ENCODE data around the gene JMJD8.
A peak's percentile ranks its signal among the peaks of the same experiment; 100 is the strongest.

Gene JMJD8

DNA sequence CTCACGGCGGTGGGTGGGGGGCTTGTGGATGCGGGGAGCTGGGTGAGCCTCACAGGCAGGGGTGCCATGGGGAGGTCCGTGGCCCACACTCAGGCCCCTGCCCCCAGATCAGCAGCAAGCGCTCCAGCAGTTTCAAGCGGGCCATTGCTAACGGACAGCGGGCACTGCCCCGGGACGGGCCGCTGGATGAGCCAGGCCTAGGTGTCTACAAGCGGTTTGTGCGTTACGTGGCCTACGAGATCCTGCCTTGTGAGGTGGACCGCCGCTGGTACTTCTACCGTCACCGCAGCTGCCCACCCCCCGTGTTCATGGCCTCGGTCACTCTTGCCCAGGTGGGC, 7.6 kb downstream of the JMJD8 start:
- DNase-seq (ENCODE audit: low read depth) = no peak
- no peak overlapping the region for H3K4me3 ChIP-seq (ENCODE audit: low read length)
- peaks cover 9% of the 10 kb centered on the region for H3K4me1 ChIP-seq (ENCODE audit: control insufficient read depth, insufficient read depth, low read length)
- no peak overlapping the region for H3K9ac ChIP-seq (ENCODE audit: low read length)
- no peaks in the 10 kb centered on the region for H3K27me3 ChIP-seq (replicated peaks; ENCODE audit: control insufficient read depth, insufficient read depth, low read length)
- peaks cover 27% of the 10 kb centered on the region for H3K36me3 ChIP-seq (ENCODE audit: control insufficient read depth, insufficient read depth, low read length, severe bottlenecking)
- H3K9me3 ChIP-seq (ENCODE audit: control insufficient read depth, low read length) = no peaks in the 10 kb centered on the region

DNA sequence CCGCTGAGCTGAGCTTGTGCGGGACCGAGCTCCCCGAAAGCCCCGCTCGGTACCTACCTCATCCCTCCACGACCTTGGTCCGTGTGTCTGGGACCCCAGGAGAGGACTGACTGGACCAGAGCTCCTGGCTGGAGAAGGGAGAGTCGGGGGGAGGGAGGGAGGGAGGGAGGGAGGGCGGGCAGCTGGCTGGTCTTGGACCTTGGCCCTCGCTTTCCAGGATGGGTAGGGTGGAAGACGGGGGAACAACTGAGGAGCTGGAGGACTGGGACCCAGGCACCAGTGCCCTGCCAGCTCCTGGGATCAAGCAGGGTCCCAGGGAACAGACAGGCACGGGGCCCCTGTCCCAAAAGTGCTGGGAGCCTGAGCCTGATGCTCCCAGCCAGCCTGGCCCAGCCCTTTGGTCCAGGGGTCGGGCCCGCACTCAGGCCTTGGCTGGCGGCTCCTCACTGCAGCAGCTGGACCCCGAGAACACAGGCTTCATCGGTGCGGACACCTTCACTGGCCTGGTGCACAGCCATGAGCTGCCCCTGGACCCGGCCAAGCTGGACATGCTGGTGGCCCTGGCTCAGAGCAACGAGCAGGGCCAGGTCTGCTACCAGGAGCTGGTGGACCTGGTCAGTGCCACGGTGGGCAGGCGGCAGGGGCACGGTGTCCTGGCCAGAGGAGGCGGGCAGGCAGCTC, 8.1 kb downstream of the JMJD8 start:
- no peaks in the 10 kb centered on the region for H3K9me3 ChIP-seq (ENCODE audit: control insufficient read depth, low read length)
- peak overlapping the region; percentile 64 for H3K9ac ChIP-seq (ENCODE audit: low read length)

DNA sequence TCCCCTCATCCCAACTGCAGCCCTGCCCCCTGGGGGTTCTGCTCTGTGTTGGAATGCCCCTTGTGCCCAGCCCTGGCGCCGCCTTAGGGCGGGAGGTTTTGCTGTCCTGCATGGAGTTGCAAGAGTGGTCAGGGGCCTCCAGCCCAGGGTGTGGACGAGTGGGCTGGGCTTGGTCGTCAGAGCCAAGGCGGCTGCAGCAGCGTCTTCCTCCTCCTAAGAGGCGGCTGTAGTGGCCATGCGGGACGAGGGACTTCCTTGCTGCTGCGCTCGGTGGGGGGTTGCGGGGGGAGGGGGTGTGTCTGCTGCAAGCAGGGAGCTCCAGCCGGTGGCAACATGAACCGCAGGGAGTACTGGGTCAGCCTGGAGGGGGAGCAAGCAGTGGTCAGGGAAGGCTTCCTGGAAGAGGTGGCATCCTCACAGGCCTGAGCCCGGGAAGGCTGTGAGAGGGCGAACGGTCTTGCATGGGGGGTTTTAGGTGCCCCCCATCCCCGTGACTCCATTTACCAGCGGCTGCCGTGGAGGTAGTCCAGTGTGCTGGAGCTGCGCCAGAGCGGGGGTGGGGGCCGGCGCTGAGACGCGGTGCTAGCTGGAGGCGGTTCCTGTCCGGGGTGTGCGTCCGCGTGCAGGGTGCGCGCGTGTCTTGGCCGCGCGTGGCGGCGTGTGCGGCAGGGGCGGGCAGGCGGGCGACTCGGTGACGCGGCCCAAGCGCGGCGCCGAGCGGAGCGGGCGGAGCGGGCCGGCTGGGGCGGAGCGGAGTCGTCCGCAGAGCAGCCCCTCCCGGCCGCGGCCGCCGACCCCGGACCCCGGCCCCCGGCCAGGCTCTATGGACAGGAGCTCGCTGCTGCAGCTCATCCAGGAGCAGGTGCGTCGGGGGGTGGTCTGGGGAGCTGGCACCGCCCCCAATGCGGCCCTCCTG, 8.9 kb downstream of the JMJD8 start, which contains the start of gene RHBDL1:
TSS of gene RHBDL1 (plus strand) at position 704 of the 916 bp plus-strand sequence. CDS start at position 824, 120 bp downstream.
- peak within 1 kb of the TSS; percentile 73 for H3K4me3 ChIP-seq (ENCODE audit: low read length)
- no peaks in the 10 kb centered on the region for H3K27me3 ChIP-seq (replicated peaks; ENCODE audit: control insufficient read depth, insufficient read depth, low read length)
- H3K4me1 ChIP-seq (ENCODE audit: control insufficient read depth, insufficient read depth, low read length) = peaks cover 3% of the 10 kb centered on the region
- H3K36me3 ChIP-seq (ENCODE audit: control insufficient read depth, insufficient read depth, low read length, severe bottlenecking) = peaks cover 37% of the 10 kb centered on the region
- peak; percentile 32 for DNase-seq (ENCODE audit: low read depth)
- H3K9me3 ChIP-seq (ENCODE audit: control insufficient read depth, low read length) = no peaks in the 10 kb centered on the region
- H3K9ac ChIP-seq (ENCODE audit: low read length) = peak within 1 kb of the TSS; percentile 64

More for the DNA sequence above, 8.1 kb downstream of the JMJD8 start:
- DNase-seq (ENCODE audit: low read depth) = no peak
- Histone ChIP-seq H3K27me3 (replicated peaks; ENCODE audit: control insufficient read depth, insufficient read depth, low read length) (no peaks in the 10 kb centered on the region), H3K4me1 (ENCODE audit: control insufficient read depth, insufficient read depth, low read length) (peaks cover 4% of the 10 kb centered on the region), H3K4me3 (ENCODE audit: low read length) (peak overlapping the region; percentile 73), H3K36me3 (ENCODE audit: control insufficient read depth, insufficient read depth, low read length, severe bottlenecking) (peaks cover 29% of the 10 kb centered on the region)

DNA sequence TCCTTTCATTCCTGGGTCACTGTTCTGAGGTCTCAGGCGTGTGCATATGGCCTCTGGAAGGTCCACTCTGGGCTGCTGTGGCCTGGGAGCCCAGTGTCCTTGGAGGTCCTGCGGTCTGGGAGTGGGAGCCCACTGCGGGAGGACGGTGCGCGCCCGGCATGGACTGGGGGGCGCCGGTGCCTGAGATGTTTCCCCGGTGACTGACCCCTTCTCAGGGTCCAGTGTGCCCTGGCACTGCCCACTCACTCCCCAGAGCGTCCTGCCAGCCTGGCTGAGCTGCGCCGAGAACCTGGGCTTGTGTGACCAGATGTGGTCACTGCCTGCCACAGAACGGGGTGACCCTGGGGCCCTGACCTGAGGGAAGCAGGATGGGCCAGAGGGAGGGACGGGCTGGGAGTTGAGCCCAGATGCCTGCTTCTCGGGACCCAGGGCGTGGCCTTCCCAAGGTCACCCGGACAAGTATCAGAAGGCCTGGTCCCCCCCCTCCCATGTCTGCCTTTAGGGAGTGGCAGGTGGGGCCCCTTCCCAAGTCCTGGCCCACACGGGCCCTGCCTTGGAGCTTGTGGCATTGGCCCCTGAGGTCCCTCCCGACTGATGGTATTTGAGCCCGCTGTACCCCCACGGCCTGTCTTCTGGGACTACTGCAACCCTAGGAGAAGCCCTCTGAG, 9.8 kb downstream of the JMJD8 start:
- Histone ChIP-seq H3K4me3 (ENCODE audit: low read length) (no peak overlapping the region), H3K4me1 (ENCODE audit: control insufficient read depth, insufficient read depth, low read length) (peaks cover 6% of the 10 kb centered on the region), H3K9ac (ENCODE audit: low read length) (no peak overlapping the region), H3K36me3 (ENCODE audit: control insufficient read depth, insufficient read depth, low read length, severe bottlenecking) (peaks cover 42% of the 10 kb centered on the region), H3K9me3 (ENCODE audit: control insufficient read depth, low read length) (no peaks in the 10 kb centered on the region), H3K27me3 (replicated peaks; ENCODE audit: control insufficient read depth, insufficient read depth, low read length) (no peaks in the 10 kb centered on the region)
- no peak for DNase-seq (ENCODE audit: low read depth)

DNA sequence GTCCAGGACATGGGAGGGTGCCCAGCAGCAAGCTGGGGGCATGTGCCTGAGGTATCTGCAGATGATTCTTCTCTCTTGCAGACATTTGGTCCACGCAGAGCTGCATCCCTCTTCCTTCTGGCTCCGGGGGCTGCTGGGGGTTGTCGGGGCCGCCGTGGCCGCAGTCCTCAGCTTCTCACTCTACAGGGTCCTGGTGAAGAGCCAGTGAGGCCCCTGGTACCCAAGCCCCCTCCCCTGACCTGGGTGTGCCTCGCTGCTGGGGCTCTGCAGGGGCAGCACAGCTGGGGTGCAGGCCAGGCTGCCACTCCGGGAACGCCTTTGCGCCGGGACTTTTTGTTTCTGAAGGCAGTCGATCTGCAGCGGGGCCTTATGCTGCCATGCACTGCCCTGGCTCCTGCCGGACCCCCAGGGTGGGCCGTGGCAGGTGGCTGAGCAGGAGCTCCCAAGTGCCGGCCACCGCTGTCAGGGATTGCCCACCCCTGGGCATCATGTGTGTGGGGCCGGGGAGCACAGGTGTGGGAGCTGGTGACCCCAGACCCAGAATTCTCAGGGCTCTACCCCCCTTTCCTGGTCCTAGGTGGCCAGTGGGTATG, 10.6 kb downstream of the JMJD8 start:
- Histone ChIP-seq H3K9me3 (ENCODE audit: control insufficient read depth, low read length) (no peaks in the 10 kb centered on the region), H3K27me3 (replicated peaks; ENCODE audit: control insufficient read depth, insufficient read depth, low read length) (no peaks in the 10 kb centered on the region), H3K4me1 (ENCODE audit: control insufficient read depth, insufficient read depth, low read length) (peaks cover 12% of the 10 kb centered on the region), H3K36me3 (ENCODE audit: control insufficient read depth, insufficient read depth, low read length, severe bottlenecking) (peaks cover 42% of the 10 kb centered on the region), H3K4me3 (ENCODE audit: low read length) (no peak overlapping the region), H3K9ac (ENCODE audit: low read length) (no peak overlapping the region)
- DNase-seq (ENCODE audit: low read depth) = no peak

DNA sequence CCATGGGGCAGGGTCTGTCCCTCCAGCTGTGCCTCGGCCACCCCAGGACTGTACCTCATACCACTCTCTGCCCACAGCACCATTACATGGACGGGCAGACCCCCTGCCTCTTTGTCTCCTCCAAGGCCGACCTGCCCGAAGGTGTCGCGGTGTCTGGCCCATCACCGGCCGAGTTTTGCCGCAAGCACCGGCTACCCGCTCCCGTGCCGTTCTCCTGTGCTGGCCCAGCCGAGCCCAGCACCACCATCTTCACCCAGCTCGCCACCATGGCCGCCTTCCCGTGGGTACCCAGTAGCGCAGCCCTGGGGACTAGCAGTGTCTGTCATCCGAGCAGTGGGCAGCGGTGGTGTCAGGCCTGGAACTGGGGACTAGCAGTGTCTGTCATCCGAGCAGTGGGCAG, 11.3 kb downstream of the JMJD8 start:
- DNase-seq (ENCODE audit: low read depth) = no peak

DNA sequence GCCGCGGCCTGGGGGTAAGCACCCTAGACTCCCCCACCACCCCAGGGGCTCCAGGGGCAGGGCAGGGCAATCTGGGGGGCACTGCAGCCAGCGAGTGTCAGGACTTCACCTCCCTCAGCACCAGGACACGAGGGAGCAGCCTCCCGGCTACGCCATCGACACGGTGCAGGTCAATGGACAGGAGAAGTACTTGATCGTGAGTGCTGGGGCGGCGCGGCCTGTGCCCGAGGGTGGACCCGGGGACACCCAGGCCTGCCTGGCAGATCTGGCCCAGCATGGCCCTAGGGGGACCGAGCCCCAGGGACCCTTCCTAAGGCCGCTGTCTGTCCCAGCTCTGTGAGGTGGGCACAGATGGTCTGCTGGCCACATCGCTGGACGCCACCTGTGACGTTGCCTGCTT, 11.8 kb downstream of the JMJD8 start:
- H3K4me1 ChIP-seq (ENCODE audit: control insufficient read depth, insufficient read depth, low read length) = peaks cover 14% of the 10 kb centered on the region
- no peaks in the 10 kb centered on the region for H3K9me3 ChIP-seq (ENCODE audit: control insufficient read depth, low read length)
- H3K27me3 ChIP-seq (replicated peaks; ENCODE audit: control insufficient read depth, insufficient read depth, low read length) = no peaks in the 10 kb centered on the region
- no peak overlapping the region for H3K9ac ChIP-seq (ENCODE audit: low read length)
- no peak for DNase-seq (ENCODE audit: low read depth)
- no peak overlapping the region for H3K4me3 ChIP-seq (ENCODE audit: low read length)
- H3K36me3 ChIP-seq (ENCODE audit: control insufficient read depth, insufficient read depth, low read length, severe bottlenecking) = peaks cover 42% of the 10 kb centered on the region

More for the DNA sequence above, 11.3 kb downstream of the JMJD8 start:
- Histone ChIP-seq H3K4me1 (ENCODE audit: control insufficient read depth, insufficient read depth, low read length) (peaks cover 12% of the 10 kb centered on the region), H3K9ac (ENCODE audit: low read length) (no peak overlapping the region), H3K9me3 (ENCODE audit: control insufficient read depth, low read length) (no peaks in the 10 kb centered on the region), H3K27me3 (replicated peaks; ENCODE audit: control insufficient read depth, insufficient read depth, low read length) (no peaks in the 10 kb centered on the region), H3K4me3 (ENCODE audit: low read length) (no peak overlapping the region), H3K36me3 (ENCODE audit: control insufficient read depth, insufficient read depth, low read length, severe bottlenecking) (peaks cover 42% of the 10 kb centered on the region)

DNA sequence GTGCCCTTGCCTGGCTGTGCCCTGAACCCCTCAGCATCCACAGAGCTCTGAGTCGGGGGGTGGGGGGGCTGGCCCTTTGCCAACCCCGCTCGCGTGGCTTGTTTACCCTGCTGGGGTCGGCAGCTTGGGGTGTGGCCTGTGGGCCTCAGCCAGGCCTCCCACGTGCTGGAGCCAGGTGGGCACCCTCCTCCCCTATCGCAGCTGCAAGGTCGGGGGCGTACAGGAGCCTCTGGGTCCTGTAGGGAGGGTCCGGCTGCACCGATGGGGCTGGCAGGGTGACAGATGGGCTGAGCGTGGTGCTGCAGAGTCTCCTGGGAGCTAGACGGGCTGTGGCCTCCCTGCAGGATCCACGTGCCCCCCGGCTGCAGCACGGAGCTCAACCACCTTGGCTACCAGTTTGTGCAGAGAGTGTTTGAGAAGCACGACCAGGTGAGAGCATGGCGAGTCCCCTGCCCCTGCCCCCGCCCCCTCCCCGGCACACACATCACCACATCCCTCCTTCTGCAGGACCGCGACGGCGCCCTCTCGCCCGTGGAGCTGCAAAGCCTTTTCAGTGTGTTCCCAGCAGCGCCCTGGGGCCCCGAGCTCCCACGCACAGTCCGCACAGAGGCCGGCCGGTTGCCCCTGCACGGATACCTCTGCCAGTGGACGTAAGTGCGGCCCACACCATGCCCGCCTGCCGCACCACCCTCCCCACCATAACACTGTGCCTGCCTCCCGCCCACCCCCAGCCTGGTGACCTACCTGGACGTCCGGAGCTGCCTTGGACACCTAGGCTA, 12.6 kb downstream of the JMJD8 start:
- H3K4me1 ChIP-seq (ENCODE audit: control insufficient read depth, insufficient read depth, low read length) = peaks cover 17% of the 10 kb centered on the region
- H3K9me3 ChIP-seq (ENCODE audit: control insufficient read depth, low read length) = no peaks in the 10 kb centered on the region
- no peak overlapping the region for H3K9ac ChIP-seq (ENCODE audit: low read length)
- H3K27me3 ChIP-seq (replicated peaks; ENCODE audit: control insufficient read depth, insufficient read depth, low read length) = no peaks in the 10 kb centered on the region
- H3K36me3 ChIP-seq (ENCODE audit: control insufficient read depth, insufficient read depth, low read length, severe bottlenecking) = peaks cover 42% of the 10 kb centered on the region
- DNase-seq (ENCODE audit: low read depth) = no peak
- H3K4me3 ChIP-seq (ENCODE audit: low read length) = no peak overlapping the region

DNA sequence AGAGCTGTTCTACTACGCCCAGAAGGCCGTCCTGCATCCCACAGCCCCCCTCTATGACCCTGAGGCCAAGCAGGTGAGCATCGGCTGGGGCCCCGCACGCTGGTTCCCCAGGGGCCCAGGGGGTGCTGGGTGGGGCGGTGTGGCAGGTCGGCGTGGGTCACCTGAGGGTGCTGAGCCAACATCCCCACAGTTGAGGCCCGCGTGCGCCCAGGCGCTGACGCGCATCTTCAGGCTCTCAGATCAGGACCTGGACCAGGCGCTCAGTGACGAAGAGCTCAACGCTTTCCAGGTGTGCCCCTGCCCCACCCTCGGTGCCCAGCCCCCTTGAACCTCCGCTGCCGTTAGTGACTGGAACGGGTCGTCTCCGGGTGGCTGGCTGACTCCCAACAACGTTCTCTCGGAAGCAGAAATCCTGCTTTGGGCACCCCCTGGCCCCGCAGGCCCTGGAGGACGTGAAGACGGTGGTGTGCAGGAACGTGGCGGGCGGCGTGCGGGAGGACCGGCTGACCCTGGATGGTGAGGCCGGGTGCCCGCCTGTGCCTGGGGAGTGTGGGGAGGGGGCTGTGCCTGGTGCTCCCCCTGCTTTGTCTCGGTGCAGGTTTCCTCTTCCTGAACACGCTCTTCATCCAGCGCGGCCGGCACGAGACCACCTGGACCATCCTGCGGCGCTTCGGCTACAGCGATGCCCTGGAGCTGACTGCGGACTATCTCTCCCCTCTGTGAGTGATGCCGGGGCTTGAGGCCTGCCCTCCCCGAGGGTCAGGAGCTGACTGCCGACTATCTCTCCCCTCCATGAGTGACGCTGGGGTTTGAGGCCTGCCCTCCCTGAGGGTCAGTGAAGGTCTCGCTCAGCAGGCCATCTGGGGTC, 13.4 kb downstream of the JMJD8 start:
- Histone ChIP-seq H3K9ac (ENCODE audit: low read length) (no peak overlapping the region), H3K4me3 (ENCODE audit: low read length) (no peak overlapping the region), H3K4me1 (ENCODE audit: control insufficient read depth, insufficient read depth, low read length) (peaks cover 17% of the 10 kb centered on the region), H3K27me3 (replicated peaks; ENCODE audit: control insufficient read depth, insufficient read depth, low read length) (no peaks in the 10 kb centered on the region), H3K9me3 (ENCODE audit: control insufficient read depth, low read length) (no peaks in the 10 kb centered on the region), H3K36me3 (ENCODE audit: control insufficient read depth, insufficient read depth, low read length, severe bottlenecking) (peaks cover 42% of the 10 kb centered on the region)
- no peak for DNase-seq (ENCODE audit: low read depth)

DNA sequence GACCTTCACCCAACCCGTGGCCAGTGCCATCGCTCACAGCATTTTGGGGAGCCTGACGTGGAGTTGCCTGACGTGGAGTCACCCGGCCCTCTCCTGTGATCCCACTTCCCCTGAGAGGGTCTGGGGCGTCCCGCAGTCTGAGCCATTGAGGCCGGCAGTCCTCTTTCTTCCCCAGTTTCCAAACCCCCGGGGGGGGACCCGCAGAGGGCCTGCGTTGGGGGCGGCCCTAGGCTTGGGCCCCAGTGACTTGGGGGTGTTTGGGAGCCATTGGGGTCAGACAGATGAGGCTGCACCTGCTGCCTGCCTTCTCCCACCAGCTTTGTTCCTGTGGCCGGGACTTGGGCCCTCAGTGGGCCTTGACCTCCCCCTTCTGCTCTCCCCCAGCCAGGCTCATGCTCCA, 14.5 kb downstream of the JMJD8 start:
- H3K27me3 ChIP-seq (replicated peaks; ENCODE audit: control insufficient read depth, insufficient read depth, low read length) = no peaks in the 10 kb centered on the region
- peaks cover 42% of the 10 kb centered on the region for H3K36me3 ChIP-seq (ENCODE audit: control insufficient read depth, insufficient read depth, low read length, severe bottlenecking)
- H3K4me3 ChIP-seq (ENCODE audit: low read length) = peak overlapping the region; percentile 90
- DNase-seq (ENCODE audit: low read depth) = no peak
- peak overlapping the region; percentile 92 for H3K9ac ChIP-seq (ENCODE audit: low read length)
- H3K4me1 ChIP-seq (ENCODE audit: control insufficient read depth, insufficient read depth, low read length) = peaks cover 13% of the 10 kb centered on the region
- H3K9me3 ChIP-seq (ENCODE audit: control insufficient read depth, low read length) = no peaks in the 10 kb centered on the region
